Ovary (tissue), 9 donors: Measurements from ENCODE around the gene PARD3B. TPM values are rescaled to one million over a fixed set of nuclear protein-coding genes. Genes with fewer than 3 reads are reported as not detected.

Experiments used
- DNase-seq, 5 donors: peaks; one replicate each; pipeline ENCODE4 v3.0.0-alpha.2; 2019 to 2020
- H3K27ac ChIP-seq, 2 donors: fragments of 200-600 bp; one replicate each; pipeline versions ENCODE4 v1.5.1 to v1.8.0; 2019 to 2022
- H3K27me3 ChIP-seq: fragments of 200-600 bp; one replicate; pipeline ENCODE4 v1.8.0; 2022
- H3K36me3 ChIP-seq: fragments of 200-600 bp; sonication (generic); one replicate; pipeline ENCODE4 v1.5.1; 2019
- H3K4me1 ChIP-seq: one replicate; pipeline ENCODE4 v1.8.1; 2013; ENCODE audit warnings: mild to moderate bottlenecking, moderate library complexity; ENCODE audit not compliant: insufficient read depth
- H3K4me3 ChIP-seq: fragments of 200-600 bp; sonication (generic); one replicate; pipeline ENCODE4 v1.5.1; 2017
- H3K9me3 ChIP-seq, 2 donors: fragments of 200-600 bp in 1 of 2; sonication (generic) in 1 of 2; one replicate each; pipeline versions ENCODE4 v1.5.1 to v1.8.1; 2013 to 2019; ENCODE audit warnings: mild to moderate bottlenecking in 1 of 2, moderate library complexity in 1 of 2
- EP300 ChIP-seq: sonication (generic); formaldehyde crosslinking; IDR thresholded peaks from one replicate; pipeline ENCODE4 v1.6.1; 2017; ENCODE audit warnings: antibody characterized with exemption
- POLR2A ChIP-seq: fragments of 450-650 bp; IDR thresholded peaks from one replicate; pipeline ENCODE4 v1.6.1; 2017; ENCODE audit warnings: antibody characterized with exemption, mild to moderate bottlenecking, moderate library complexity
- WGBS, 3 donors: extraction: QIAGEN DNeasy Blood & Tissue Kit in 1 of 3; methylation state at CpG; one replicate each; pipeline versions ENCODE4 v1.1.5 to v1.1.7; 2013 to 2017; 5-methylcytosine and 5-hydroxymethylcytosine counted together
- intact Hi-C, 4 donors: fragments of 100-400 bp; cut with DNase I; formaldehyde crosslinking; loops; one replicate each; pipeline versions ENCODE4 v1.11.0 to v1.15.1; 2022 to 2023
- polyA plus RNA-seq, 2 donors: library from polyadenylated mRNA; stranded (reverse); fragments of 200-250 nt in 1 of 2; fragments of 350-450 nt in 1 of 2; fragmentation: Illumina TruSeq in 1 of 2; extraction: RNeasy Lipid Tissue Mini Kit (QIAGEN cat#74804) in 1 of 2; gene quantifications; one replicate each; pipeline ENCODE4 v1.2.3, GENCODE V29; 2013 to 2014
- total RNA-seq, 7 donors: library from RNA; depleted of rRNA in 2 of 7; stranded (reverse); fragments of >200 nt in 2 of 7; fragmentation: NEBNext Ultra II Directional in 3 of 7; extraction: Animal tissue kit (Norgen Biotek cat#: 25700) in 3 of 7; gene quantifications; one replicate each; pipeline versions ENCODE4 v1.1.0 to v1.2.4, GENCODE V29; 2016 to 2023
- TF ChIP-seq, protein P1 (sequence below), 3 donors: fragments of 450-650 bp in 2 of 3; fragments of 200-600 bp in 1 of 3; IDR thresholded peaks; one replicate each; pipeline versions ENCODE4 v1.5.1 to v1.8.0; 2016 to 2022; ENCODE audit warnings: antibody characterized with exemption in 3 of 3, mild to moderate bottlenecking in 1 of 3
- donor health status: DM: no; HTN: no; CAD: no; lungs with moderate emphysema.
- donor health status: DM: no; HTN: no; CAD: no.
- donor health status: Bipolar disorder and iron deficiency.
- donor health status: DM: yes; HTN: yes; CAD: no.
- donor health status: DM: no; HTN: no; CAD: no.
- donor health status: DM: yes; HTN: yes; CAD: no.

Gene PARD3B
- total and polyA plus RNA-seq, 9 donors = 8.2 to 46.6 (median 28.7) TPM

DNA sequence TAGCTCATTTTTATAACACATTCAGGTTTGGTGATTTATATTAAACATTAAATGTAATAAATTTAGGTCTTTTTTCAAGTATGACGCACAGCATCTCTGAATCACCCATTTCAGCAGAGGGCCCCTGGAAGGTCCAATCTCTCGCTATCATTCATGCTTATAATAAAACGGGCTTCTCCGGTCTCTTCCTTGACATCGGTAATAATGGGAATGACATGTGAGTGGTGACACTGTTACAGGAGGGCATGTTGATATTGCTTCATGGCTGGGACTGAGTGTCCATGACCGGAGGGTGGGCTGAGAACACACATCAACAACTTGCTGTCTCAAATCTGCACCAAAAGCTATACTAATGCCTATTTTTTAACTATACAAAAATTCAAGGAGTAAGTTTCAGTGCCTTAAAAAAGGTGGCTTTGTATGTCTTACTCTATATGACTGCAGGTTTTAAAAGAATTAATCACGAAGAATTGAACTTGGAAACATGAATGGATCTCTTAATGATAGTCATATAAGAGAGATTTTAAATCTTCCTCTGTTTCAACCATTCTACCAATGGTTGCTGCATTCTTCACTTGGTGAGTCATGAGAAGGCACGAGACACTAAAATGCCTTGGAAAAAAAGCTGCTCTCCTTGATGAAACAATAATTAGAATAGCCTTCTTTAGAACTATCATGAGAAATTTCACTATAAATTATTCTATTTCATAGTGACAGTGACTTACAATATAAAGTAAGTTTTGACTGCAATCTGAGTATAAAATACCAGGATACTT, 1035.1 kb downstream of the PARD3B start:
- Histone ChIP-seq H3K4me1 (peaks cover 3% of the 10 kb centered on the region), H3K4me3 (no peak overlapping the region), H3K27me3 (no peaks in the 10 kb centered on the region), H3K27ac (no peak overlapping the region), H3K36me3 (no peaks in the 10 kb centered on the region), H3K9me3 (no peaks in the 10 kb centered on the region)
- no peak for DNase-seq
- intact Hi-C loops = no loop called here
- TF ChIP-seq EP300 (no peak), POLR2A (no peak)
- TF ChIP-seq, protein P1, sequence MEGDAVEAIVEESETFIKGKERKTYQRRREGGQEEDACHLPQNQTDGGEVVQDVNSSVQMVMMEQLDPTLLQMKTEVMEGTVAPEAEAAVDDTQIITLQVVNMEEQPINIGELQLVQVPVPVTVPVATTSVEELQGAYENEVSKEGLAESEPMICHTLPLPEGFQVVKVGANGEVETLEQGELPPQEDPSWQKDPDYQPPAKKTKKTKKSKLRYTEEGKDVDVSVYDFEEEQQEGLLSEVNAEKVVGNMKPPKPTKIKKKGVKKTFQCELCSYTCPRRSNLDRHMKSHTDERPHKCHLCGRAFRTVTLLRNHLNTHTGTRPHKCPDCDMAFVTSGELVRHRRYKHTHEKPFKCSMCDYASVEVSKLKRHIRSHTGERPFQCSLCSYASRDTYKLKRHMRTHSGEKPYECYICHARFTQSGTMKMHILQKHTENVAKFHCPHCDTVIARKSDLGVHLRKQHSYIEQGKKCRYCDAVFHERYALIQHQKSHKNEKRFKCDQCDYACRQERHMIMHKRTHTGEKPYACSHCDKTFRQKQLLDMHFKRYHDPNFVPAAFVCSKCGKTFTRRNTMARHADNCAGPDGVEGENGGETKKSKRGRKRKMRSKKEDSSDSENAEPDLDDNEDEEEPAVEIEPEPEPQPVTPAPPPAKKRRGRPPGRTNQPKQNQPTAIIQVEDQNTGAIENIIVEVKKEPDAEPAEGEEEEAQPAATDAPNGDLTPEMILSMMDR (IDR thresholded peaks at IDR 0.05) = no peak
- WGBS, 3 donors = 79 to 85% (median 80%) methylated on average over 8 of the region's 8 CpGs

GRCh38 chr2:205582366-205582765, 1037.1 kb downstream of the PARD3B start:
- intact Hi-C loops = no loop called here
- no peak overlapping the region for H3K27ac ChIP-seq
- WGBS, 3 donors = 10 to 22% (median 11%) methylated on average over 2 of the region's 2 CpGs
- no peaks in the 10 kb centered on the region for H3K36me3 ChIP-seq
- no peaks in the 10 kb centered on the region for H3K27me3 ChIP-seq
- no peaks in the 10 kb centered on the region for H3K9me3 ChIP-seq
- H3K4me1 ChIP-seq = peaks cover 3% of the 10 kb centered on the region
- TF ChIP-seq, protein P1 (IDR thresholded peaks at IDR 0.05) = no peak
- no peak for TF ChIP-seq EP300
- no peak for TF ChIP-seq POLR2A
- no peak for DNase-seq
- H3K4me3 ChIP-seq = no peak overlapping the region

DNA sequence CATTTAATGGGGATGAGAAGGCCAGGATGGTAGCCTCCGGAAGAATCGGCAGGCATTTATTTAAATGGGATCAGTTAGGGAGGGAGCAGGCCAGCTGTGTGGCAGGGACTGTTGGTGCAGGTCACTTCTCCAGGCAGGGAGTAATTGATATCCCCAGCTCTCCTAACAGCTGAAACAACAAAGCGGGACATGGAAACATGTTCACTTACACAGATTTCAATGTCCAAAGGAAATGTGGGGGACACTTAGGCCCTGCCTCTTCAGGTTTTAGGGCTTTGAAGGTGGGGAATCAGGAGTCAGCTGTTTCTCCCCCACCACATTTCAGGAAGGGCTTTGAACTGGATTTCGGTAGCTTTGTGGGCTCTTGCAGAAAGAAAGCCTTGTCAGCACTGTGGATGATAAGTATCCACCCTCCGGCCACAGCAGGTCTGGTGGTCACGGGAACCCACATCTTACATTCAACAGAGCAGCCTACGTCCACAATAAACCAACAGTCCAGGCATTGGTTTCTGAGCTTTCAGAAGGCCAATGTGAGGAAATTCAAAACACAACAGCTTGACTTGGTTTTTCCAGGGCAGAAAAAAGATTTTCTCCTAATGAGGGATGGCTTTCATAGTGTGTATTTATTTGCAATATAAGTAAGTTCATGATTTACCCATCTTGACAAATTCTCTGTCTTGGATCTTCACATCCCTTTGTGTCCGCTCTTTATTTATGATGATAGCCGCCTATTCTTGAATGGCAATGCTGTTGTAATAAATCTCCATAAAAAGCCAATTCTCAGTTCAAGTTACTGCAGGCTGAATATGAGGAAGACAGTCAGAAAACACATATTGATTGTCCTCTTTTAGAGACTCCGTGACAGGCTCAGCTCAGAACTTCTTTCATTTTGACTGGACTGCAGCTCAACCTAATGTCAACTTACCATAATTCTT, 1040.4 kb downstream of the PARD3B start:
- H3K9me3 ChIP-seq = no peaks in the 10 kb centered on the region
- intact Hi-C loops = no loop called here
- no peak overlapping the region for H3K4me3 ChIP-seq
- H3K4me1 ChIP-seq = peaks cover 3% of the 10 kb centered on the region
- H3K36me3 ChIP-seq = no peaks in the 10 kb centered on the region
- H3K27me3 ChIP-seq = no peaks in the 10 kb centered on the region
- no peak for DNase-seq
- H3K27ac ChIP-seq = no peak overlapping the region
- TF ChIP-seq, protein P1 (IDR thresholded peaks at IDR 0.05) = no peak
- TF ChIP-seq POLR2A (no peak), EP300 (no peak)
- WGBS, 3 donors = 79 to 80% (median 80%) methylated on average over 10 of the region's 10 CpGs

DNA sequence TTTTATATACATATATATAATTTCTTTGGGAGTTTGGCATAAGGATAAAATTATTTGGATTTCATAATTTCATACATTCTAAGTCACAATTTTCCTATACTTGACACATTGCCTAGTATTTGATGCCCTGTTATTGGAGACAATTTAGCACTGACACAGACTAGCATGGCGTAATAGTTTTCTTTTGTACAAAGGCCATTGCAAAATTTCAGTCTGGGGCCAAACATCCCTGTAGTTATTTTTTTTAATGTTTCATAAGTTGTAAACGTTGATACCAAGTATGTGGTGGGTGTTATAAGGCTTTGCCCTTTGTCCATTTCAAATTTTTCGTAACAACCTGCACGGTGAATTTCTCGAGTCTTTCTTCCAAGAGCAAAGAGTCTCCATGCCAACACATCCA, 1041.4 kb downstream of the PARD3B start:
- no peaks in the 10 kb centered on the region for H3K9me3 ChIP-seq
- WGBS, 3 donors = 91 to 94% (median 93%) methylated on average over 5 of the region's 5 CpGs
- H3K36me3 ChIP-seq = no peaks in the 10 kb centered on the region
- intact Hi-C loops = no loop called here
- peaks cover 3% of the 10 kb centered on the region for H3K4me1 ChIP-seq
- no peak overlapping the region for H3K4me3 ChIP-seq
- H3K27ac ChIP-seq = no peak overlapping the region
- TF ChIP-seq EP300 (no peak), POLR2A (no peak)
- TF ChIP-seq, protein P1 (IDR thresholded peaks at IDR 0.05) = no peak
- H3K27me3 ChIP-seq = no peaks in the 10 kb centered on the region
- no peak for DNase-seq
